ENCODE data around the gene TBX19. TPM values are rescaled to one million over a fixed set of nuclear protein-coding genes. Genes with fewer than 3 reads are reported as not detected.

TBX19 gene
- total and polyA plus RNA-seq, 2 of the 8 experiments (the other 6 are each of a cell fraction or from before 2014, with no cell fraction given), result 1.0 to 1.8 TPM

DNA sequence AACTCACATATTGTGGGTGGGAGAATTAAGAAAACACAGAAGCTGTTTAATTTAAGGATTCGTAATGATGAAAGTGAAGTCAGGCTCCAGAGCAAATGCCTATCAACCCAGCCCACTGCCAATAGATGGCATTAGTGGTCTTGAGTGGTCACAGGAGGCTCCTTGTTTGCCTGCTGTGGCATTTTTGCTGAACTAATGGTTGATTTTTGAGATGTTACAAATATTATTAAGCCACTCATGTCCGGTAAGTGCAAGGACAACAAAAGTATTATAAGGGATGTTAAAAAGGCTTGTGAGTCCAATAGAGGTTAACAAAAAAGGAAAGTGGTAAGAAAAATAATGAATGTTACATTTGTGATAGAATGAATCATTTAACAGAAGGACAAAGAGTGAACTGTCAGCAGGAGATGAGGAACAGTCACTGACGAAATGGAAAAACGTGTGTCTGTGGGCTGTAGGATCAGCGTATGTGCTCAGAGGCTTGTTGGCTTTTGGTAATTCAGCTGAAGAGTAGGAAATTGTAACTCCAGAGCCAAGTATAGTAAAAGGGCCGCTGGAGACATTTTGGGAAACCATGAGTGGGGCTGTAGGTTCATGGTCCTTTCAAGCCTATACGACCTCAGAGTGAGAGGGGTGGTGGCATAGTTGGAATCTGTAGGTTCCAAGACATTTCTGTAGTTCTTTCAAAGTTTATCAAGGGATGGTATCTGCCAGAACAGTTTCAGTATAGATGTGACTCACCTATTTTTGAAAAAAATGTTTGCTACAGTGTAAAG lies 43.7 kb upstream of the TBX19 start:
- Histone ChIP-seq H4K91ac (replicated peaks; ENCODE audit: insufficient read length, low read length) (no peak overlapping the region), H3K23ac (ENCODE audit: insufficient read length) (no peak overlapping the region), H3K27ac (ENCODE audit: low read depth, low read length) (no peak overlapping the region), H4K20me1 (replicated peaks in 1 of 2; ENCODE audit: control insufficient read depth in 1 of 2, insufficient read depth in 2 of 2, low read length in 2 of 2) (peaks cover 0 to 2% of the 10 kb centered on the region in 2 experiments), H3K79me2 (ENCODE audit: control insufficient read depth in 1 of 2, insufficient read depth in 2 of 2, low read length in 2 of 2) (no peaks in the 10 kb centered on the region), H2AFZ (ENCODE audit: low read length) (no peak overlapping the region), H3K4me2 (ENCODE audit: insufficient read depth in 1 of 2, low read depth in 2 of 2, low read length in 2 of 2) (no peak overlapping the region), H2BK5ac (ENCODE audit: low read depth, low read length) (no peak overlapping the region), H3K79me1 (ENCODE audit: low read depth, low read length) (peaks cover 3% of the 10 kb centered on the region; the same call in 1 of the 2 replicates), H3K4me3 (ENCODE audit: extremely low read depth in 1 of 4, insufficient read depth in 2 of 4, low read depth in 3 of 4, low read length in 4 of 4) (no peak overlapping the region), H3K4ac (replicated peaks; ENCODE audit: insufficient read length, low read depth, low read length) (no peak overlapping the region), H3K56ac (replicated peaks; ENCODE audit: insufficient read length, low read depth, low read length) (no peak overlapping the region), H3K14ac (ENCODE audit: insufficient read length) (no peak overlapping the region), H3K9ac (replicated peaks in 1 of 4; ENCODE audit: extremely low read depth in 1 of 4, low read depth in 3 of 4, low read length in 3 of 4) (no peak overlapping the region), H4K8ac (ENCODE audit: extremely low read depth, insufficient read depth, low read length) (no peak overlapping the region), H3K9me3 (ENCODE audit: insufficient read depth in 2 of 2, low read depth in 1 of 2, low read length in 1 of 2) (no peaks in the 10 kb centered on the region), H3K18ac (ENCODE audit: extremely low read depth, low read length) (no peak overlapping the region), H2BK12ac (ENCODE audit: low read depth, low read length) (no peak overlapping the region), H2AK5ac (ENCODE audit: low read depth, low read length) (no peak overlapping the region), H3K27me3 (replicated peaks in 1 of 4; ENCODE audit: control insufficient read depth in 3 of 4, extremely low read depth in 1 of 4, insufficient read depth in 3 of 4, low read length in 3 of 4) (no peaks in the 10 kb centered on the region), H3K4me1 (replicated peaks in 1 of 4; ENCODE audit: control insufficient read depth in 3 of 4, insufficient read depth in 4 of 4, low read length in 3 of 4) (no peaks in the 10 kb centered on the region), H3K23me2 (ENCODE audit: low read depth, low read length) (no peaks in the 10 kb centered on the region), H2BK15ac (ENCODE audit: low read length) (no peak overlapping the region), H3K36me3 (ENCODE audit: control insufficient read depth in 2 of 4, insufficient read depth in 4 of 4, low read length in 3 of 4) (peaks cover 0 to 23% (median 2%) of the 10 kb centered on the region in 4 experiments; a peak in 6 of 8 replicates), H2BK120ac (replicated peaks; ENCODE audit: low read depth, low read length) (no peak overlapping the region), H2BK20ac (ENCODE audit: low read length) (no peak overlapping the region), H4K5ac (ENCODE audit: insufficient read length, low read depth, low read length) (no peak overlapping the region)
- no peak for DNase-seq (ENCODE audit: low read depth in 1 of 2, low spot score in 2 of 2)
- ChIA-PET CTCF (ENCODE audit: partially characterized antibody) (interaction anchor here (0.6 to 3.4 kb wide), 7 partner anchors 8 to 152 kb away, joined by 3 to 29 read pairs (median 11); partner anchors contain the start of gene SFT2D2), POLR2A (ENCODE audit: partially characterized antibody) (no interaction called here)
- WGBS, 2 experiments (ENCODE audit: extremely low coverage in 1 of 2, insufficient coverage in 1 of 2, insufficient read length in 1 of 2, insufficient replicate concordance in 2 of 2, low coverage in 1 of 2, low lambda C conversion rate in 2 of 2, missing lambda C conversion rate in 1 of 2), result 87% methylated on average over 7 of the region's 7 CpGs; no CpG with 5 or more reads in 1 of the 2 experiments
- FAIRE-seq, result no peak
- TF ChIP-seq TEAD4 (IDR thresholded peaks at IDR 0.05; ENCODE audit: low read depth, low read length), result no peak
- no peak for TF ChIP-seq NANOG (IDR thresholded peaks at IDR 0.05; ENCODE audit: insufficient read depth, low read depth, low read length, poor library complexity, severe bottlenecking)
- no peak for TF ChIP-seq MAFK (IDR thresholded peaks at IDR 0.05; ENCODE audit: low read depth, low read length)
- no peak for TF ChIP-seq FOSL1 (IDR thresholded peaks at IDR 0.05; ENCODE audit: insufficient read depth, low read depth, low read length)

All from H1 (cell line).